ENCODE results near the gene PTPRG.

The PTPRG gene

DNA sequence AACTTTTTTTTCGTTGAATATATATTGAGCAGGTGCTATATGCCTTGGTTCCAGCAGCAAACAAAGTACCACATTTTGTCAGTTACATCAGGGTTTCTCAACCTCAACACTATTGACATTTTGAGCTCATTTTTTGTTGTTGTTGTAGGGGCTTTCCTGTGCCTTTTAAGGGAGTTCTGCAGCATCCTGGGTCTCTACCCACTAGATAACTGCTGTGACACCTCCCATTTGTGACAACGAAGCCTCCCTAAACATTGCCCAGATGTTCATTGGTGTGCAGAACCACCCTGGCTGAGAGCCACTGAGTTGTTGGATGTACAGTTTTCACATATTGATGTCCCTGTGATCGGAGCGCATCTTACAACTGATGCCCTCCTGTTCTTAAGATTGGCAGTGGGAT, 382.6 kb downstream of the PTPRG start:
- no peak for DNase-seq

DNA sequence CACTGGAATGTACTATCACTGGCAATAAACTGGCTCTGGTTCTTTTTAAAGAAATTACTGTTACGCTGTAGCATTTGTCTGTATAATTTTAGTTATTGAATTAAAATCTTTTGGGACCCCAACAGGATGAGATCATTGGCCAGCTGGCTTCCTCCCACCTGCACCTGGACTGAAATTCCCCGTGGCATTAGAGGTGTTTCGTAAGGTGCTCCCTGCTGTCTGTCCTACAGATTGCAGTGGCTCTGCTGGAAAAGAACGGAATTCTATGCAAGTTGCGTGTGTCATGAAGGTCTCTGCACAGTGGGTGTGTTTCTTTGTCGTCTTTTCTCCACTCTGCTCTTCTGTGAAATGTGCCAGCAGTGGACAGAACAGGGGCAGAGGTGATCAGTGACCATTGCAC, 383.4 kb downstream of the PTPRG start:
- no peak for DNase-seq

DNA sequence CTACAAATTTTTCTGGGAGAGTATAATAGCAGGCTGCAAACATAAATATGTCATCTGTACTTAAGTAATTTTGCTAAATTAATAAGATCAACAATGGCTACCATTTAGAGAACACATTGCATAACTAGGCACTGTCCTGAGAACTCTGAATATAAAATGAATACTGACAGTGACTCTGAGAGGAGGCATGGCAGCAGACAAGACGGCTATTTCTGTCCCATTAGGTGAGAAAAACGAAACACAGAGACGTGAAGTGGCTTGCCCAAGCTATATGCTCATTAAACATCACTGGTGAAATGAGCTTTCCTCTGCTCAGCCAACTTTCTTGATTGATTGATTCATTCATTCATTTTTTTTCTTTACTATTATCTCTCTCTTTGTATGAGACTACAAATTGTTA, 384.3 kb downstream of the PTPRG start:
- no peak for DNase-seq

DNA sequence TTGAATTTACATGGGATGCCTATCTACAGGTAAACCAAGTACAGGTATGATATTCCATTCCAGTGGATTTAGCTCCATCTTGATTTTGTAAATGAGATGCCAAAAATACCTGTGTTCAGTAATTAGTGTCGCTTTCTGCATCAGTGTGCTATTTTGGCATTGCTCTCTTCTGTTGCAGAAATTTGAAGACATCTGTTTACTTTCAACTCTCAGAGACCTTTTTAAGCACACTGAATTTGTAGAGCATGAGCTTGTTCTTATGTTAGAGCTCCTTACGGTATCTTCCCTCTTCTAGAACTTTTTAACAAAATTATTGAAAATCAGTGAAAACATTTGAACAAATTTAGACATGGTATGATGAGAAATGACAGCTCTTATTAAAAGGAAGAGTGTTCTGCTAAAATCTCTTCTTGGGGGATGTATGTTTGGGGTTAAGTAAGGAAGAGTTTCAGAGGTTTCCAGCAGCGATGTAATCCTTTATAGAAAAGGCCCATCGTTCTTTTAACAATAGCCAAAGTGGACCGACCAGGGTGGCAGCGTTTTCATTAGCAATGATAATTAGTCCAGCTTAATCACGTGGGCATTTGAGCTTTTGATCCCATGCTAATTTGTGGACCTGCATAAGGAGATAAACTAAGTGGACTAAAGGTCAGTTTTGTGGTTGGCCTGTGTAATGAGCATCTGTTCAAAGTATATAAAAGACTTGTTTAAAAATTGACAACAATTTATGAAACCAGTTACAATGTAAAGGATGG, 385.4 kb downstream of the PTPRG start:
- no peak for DNase-seq

DNA sequence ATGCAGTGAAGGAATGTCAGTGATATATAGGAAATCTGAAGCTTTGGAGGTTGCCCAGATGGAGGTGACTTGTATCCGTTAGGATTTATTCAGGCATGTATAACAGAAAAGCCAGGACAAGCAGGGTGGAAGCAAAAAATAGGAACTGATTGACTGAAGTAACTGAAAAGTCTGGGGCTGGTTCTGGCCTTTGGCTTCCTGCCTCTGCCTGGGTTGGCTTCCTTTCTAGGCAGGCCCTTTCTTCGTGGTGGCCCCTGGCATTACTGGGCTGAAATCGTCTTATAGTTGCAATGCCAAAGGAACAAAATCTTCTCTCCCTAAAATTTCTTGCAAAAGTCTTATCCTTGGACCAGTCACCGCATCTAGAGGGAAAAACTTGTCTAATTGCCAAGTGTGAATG, 386.1 kb downstream of the PTPRG start:
- no peak for DNase-seq

DNA sequence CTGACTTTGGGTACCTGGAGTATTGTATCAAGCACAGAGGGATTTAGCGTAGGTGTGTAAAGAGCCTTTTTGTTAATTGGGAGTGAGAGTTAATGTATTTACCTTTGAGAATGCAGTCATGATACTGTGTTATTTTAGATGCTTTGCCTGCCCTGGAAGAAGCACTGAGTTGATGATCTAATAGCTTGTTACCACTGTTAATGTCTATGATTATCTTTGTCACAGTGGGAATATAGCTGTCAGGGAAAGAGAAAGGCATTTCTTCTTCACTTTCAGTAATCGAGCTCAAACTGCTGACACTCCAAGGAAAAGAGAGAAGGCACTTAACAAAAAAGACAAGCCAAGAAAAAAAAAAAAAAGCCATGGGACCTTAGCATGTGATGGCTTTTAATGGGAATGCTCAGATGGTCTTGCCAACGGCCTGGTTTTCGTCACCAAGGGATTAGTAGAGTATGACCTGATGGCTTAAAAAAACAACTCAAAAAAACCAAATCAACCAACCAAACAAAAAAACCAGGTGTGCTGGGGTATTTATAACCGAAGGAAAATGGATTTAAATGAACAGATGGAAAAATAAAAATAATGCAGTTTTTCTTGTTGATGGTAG, 387.4 kb downstream of the PTPRG start:
- DNase-seq: no peak

DNA sequence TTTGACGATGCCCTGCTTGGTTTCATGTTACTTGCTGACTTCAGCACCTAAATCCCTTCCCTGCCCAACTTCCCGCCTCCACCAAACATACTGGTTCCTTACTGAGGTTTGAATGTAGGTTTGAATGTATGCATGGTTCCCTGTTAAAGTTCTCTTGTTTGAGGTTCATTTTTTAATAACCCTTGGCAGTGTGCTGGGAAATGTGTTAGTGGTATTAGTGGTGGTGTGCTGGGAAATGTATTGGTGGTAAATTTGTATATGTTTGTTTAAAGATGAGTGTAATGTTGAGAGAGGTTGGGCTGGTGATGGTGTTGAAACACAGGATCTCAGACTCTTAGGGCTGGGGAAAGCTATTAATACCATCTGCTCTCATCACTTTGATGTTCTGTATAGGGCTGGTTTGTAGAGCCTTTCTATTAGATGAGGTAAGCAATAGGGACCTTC, 392.7 kb downstream of the PTPRG start:
- no peak for DNase-seq

DNA sequence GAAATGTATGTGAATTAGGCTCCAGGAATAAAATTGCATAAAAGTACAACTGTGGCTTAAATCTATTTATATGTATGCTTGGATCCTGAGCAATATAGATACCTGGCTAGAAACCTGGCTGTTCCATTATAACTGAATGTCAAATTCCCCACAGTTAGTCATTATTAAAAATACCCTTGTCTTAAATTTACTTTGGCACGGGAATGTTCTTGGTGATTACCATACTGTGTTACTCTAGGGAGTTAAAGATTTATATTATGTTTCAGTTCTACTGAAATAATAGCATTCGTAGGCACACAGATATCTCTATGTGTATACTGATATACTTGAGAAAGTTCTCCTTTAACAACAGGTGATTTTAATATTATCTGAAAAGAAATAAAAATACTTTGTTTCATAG, 394.1 kb downstream of the PTPRG start:
- no peak for DNase-seq

DNA sequence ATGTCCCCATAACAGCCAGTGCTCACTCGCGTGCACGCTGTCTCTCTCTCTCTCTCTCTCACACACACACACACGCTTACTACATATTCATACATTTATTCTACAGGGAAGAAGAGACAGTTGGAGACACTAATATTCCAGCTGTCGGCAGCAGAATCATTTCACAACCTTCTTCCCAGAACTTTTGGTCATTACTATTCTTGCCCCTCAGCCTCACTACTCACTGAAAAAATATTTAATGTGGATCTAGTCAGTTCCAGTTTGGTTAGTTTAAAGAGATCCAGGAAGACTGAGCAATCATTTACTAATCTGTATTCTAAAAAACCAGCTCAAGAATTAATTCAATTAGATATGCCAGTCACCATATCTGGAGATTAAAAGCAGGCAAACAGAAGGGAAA, 394.9 kb downstream of the PTPRG start:
- DNase-seq: no peak

DNA sequence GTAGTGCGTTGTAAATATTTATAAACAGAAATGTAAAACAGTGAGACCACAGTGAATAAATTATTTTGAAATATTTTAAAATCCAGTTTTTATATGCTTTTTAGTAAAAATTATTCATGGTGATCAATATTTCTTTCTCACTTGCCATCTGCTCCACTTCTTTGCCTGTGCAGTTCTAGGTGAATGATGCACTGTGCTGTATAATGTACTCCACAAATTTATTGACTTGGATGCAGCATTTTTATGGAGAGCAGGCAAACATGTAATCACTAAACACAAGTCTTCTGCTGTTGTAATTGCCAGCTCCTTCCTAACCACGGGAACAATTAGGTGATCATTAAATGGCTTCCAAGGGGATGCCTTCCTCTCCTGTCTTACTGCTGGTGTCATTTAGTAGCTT, 395.9 kb downstream of the PTPRG start:
- DNase-seq: no peak

DNA sequence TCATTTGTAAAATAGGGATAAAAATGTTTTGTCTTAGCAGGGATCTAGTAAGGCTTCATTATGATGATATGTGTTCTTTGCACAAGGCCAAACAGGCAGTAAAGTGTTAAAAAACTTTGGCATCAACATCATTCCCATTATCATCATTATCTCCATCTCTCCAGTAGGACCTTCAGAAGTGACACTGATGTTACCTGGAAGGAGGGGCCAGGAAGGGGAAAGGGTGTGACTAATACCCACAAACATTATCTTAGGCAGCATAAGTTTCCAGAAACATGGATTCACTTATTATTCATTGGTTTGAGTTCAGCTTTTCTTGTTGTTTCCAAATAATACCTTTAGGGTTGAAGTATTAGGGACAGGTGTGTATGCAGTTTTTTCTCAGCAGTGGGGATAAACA, 399.6 kb downstream of the PTPRG start:
- DNase-seq: no peak

DNA sequence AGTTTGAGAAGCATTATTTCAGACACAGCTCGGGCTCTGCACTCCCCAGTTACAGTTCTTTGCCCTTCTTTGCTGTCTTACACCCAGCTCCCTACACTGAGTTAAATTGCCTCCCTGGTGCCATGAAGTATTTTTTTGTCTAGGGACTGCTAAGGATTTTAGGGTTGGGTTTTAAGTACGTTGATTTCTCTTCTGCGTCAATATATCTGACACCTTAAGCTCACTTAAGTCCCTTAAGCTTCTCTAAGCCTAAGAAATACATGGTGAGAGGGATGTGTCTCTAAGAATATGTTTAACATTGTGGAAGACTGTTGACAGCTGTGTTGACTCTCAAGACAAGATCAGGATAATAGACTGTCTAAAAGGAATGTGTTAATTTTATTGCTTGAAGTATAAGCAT, 400.5 kb downstream of the PTPRG start:
- DNase-seq: no peak

DNA sequence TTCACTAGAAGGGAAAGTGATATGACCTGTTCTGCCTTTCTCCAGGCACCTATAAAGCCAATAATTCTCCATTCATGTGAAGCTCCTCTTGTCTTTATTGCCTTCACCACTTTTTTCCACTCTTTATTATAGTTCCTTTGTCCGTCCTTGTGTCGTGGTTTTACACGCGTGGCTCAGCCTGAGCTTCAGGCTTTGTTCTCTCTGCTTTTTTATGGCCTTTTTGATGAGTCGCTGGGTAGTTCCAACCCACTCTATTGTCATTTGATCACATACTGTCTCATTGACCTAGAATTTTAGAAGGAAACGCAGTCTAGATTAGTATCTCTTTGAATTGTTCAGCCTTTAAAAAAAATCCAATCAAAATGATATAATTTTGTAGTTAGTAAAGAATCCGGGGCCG, 403.2 kb downstream of the PTPRG start:
- DNase-seq: no peak

DNA sequence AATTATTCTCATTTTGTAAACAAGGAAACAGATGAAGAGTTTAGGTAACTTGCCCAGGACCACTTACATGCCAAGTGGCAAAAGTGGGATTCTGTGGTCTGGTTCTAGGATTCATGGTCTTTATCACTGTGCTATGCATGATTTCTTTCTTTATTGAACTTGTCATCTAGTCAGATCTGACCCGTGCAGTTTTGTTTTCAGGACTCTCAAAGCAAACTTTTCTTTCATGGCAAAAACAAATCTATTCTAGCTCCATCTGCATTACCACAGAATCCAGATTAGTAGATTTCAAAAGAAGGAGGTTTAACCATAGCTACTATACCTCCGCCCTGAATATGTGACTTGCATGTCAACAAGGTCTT, 404.4 kb downstream of the PTPRG start:
- no peak for DNase-seq

DNA sequence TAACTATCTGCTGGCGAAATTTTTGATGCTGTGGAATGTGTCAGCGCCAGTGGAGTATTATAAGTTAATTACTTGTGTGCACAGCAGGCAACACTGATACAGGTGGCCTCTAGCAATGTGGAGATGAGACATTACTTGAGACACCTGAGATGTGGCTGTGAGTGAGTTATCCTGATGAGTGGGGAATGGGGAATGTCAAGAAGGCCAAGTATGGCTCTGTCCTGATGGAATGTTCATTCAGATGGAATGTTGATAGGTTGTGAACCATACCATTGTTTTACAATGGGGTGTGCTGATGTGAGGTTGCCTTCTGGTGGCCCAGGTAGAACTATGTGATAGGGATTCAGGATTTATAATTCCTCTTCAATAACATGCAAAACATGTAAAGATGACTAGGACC, 404.8 kb downstream of the PTPRG start:
- no peak for DNase-seq

DNA sequence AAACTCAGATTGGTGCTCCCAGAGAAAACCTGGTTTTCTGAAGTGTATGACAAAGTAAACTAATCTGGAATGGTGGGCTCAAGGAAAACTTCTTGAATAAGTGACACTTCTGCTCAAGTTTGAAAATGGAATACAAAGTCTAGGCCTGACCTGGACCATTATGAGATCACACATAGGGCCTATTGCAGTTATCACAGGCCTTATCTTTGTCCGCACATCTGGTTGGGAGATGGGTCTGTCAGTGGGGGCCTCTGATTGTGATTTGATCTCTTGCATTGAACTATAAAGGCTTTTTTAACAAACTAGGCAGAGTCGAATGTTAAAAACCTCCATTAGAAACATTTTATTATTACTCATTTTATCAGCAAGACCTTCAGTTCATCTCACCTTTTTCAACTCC, 405.6 kb downstream of the PTPRG start:
- no peak for DNase-seq

DNA sequence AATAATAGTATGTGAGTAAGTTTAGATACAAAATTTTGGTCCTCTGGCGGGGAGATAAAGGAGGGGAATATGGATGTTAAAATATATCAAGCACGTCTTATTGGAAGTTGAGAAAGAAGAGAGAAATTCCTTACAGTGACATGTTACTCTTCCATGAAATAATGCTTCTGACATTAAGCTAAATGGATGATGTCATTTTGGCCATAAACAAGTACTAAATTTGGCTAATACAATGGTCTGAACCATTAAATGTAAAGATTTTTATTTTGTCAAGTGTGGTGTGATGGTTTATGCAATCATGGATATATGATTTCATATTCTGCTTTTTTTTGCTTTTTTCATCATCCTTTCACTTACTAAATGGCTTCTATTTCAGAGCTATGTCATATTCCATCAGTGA, 406.6 kb downstream of the PTPRG start:
- no peak for DNase-seq

DNA sequence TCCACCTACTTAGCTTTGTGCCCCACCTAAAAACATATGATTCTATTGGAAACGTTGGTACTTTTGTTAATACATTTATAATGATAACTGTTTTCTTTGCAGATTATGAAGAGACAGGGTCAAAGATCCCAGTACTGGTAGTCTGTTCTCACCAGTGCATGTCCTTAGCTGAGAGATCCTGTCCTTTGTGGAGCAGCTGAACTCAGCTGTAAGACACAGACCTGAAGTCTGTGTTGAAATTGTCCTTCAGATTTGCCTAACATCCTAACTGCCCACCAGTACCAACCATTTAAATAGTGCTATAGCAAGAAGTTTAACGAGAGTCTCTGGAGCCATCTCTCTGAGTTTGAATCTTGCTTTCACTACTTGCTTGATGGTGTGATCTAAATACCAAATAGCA, 413.3 kb downstream of the PTPRG start:
- no peak for DNase-seq

DNA sequence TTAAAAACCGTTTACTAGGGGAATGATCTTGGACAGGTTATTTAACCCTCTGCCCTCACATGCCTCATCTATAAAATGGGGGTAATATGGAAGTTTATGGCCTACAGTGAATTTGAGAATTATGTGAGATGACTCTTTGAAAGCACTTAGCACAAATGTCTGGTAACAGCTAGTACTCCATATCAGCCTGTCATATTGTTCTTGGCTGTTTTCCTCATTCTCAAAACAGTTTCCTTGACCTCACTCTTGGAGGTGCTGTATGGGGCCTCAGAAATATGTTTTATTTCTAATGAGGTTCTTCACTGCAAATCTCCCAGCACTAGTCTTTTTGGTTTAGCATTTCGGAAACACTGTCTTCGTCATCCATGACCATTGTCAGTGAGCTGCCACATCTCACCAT, 413.8 kb downstream of the PTPRG start:
- no peak for DNase-seq

DNA sequence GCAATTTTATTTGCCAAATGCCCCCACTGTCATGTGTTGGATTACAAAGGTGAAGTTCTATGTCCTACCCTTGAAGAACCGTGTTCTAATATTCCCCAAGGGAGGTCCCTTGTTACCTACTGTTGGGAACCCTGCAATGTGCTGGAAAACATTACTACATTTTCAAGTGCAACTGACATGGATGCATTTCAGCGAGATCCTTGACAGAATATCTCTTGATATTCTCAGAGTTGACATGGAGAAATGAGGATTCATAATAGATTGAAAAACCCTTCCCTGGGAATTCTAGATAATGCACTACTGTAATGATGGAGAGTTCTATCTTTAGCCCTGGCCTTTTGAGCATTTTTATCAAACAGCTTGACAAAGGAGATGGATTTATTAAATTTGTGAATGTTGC, 414.6 kb downstream of the PTPRG start:
- DNase-seq: no peak

DNA sequence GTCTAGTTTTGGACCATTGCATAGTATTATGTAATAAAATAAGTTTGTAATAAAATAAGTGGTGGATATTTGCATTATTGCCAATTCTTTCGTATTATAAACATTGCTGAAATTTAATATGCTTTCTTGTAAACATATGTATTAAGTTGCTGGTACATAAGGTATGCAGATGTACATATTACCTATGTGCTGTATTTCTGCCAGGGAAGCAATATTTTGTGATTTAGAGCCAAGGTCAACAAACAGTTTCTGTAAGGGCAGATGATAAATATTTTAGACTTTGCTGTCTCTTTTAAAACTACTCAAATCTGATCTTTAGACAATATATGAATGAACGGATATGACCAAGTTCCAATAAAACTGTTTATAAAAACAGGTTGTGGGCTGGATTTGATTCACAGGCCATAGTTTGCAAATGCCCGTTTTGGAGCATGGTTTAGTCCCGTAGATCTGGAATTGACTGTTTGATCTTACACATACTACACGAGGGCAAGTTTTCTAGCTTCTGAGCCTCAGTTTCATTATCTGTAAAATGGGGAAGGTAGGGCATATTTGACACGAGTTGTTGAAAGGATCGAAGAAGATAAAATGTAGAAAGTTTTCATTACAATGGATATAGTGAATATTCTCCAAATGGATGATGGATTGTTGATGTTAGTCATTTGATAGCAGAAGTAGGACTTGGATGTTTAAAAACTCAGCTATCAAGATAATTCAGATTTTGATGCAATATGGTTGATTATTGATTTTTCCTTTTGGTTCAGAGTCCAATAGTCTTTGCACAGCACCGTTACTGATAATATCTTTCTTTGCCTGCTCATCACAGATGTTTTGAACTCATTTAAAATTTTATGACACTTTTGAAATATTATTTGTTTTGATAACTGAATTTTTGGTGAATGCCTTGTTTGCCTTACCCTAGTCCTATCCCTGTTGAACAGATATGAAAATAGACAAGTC, 417.4 kb downstream of the PTPRG start:
- DNase-seq: no peak

DNA sequence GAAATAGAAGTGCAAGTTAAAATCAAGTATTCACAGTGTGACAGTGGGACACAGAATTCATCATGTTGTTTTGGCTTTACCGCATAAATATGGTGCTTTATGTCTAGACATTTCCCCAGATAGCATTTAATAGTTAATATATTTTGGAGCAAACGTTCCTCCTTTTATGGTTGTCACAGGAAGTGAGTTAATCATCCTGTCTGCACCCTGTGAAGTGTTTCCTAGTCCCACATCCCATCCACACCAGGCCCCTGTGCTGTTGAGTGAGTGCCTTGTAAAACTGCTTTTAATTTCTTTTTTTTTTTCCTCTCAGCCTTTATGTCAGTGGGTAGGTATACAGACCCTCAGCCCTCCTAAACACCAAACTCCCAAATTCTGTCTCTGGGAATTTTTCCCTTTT, 418.3 kb downstream of the PTPRG start:
- DNase-seq: no peak

DNA sequence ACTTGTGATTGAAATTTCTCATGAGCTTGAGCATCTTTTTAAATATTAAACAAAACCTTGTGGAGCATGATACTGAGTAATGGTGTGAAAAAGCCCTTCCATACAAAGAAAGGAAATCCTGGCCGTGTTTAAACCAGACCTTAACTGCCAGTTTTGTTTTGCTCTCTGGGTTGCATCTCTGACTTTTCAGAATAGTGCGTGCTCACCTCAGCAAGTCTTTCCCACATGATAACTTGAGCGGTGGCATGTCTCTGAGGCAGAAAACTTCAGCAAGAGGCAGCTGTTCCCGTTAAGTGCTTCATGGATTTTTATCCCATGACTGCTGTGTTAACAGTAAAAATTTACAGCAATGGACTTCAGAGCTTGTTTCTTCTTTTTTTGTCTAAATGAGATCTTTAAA, 418.7 kb downstream of the PTPRG start:
- DNase-seq: no peak

DNA sequence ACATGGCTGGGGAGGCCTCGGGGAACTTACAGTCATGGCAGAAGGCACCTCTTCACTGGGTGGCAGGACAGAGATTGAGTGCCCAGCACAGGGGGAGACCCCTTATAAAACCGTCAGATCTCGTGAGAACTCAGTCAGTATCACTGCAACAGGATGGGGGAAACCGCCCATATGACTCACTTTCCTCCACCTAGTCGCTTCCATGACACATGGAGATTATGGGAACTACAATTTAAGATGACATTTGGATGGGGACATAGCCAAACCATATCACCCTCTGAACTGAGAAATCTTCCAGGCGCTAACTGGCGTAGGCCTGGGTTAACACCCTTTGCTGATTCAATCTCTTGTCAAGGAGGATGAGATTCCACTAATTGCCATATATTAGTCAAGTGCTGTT, 419.7 kb downstream of the PTPRG start:
- DNase-seq: no peak

Measured in hematopoietic multipotent progenitor cell treated with erythropoietin and hydrocortisone succinate and interleukin-3 and kit ligand, for 8 days (in vitro differentiated cells).